ENCODE results near the gene TRIB2. TPM values are rescaled to one million over a fixed set of nuclear protein-coding genes. Genes with fewer than 3 reads are reported as not detected.

Gene TRIB2
- total and polyA plus RNA-seq, 2 experiments from 2014 or later = 19.2 to 27.2 TPM

DNA sequence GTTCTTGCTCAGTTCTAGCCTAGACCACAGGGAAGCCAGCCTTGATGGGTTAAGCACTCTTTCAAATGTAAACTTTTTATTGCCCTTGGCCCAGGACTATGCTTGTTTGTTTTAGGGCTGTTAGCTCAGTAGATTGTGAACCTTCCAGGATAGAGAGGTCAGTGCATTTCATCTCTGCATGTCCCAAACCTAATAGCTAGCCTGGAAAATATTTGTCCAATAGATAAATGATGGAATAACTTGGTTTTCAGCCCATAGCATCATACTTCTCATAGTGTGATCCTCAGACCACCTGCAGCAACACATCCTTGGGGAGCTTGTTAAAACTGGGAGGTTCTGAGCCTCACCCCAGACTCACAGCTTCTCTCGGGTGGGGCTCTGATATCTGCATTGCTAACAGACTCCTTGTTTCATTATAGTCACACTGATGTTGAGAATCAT, 59.8 kb downstream of the TRIB2 start:
- Histone ChIP-seq H3K4me2 (no peak overlapping the region), H3K4me1 (ENCODE audit: insufficient read depth) (peaks cover 6% of the 10 kb centered on the region), H4K20me1 (ENCODE audit: insufficient read depth, poor library complexity, severe bottlenecking) (no peaks in the 10 kb centered on the region), H3K79me2 (no peaks in the 10 kb centered on the region), H3K36me3 (replicated peaks; ENCODE audit: insufficient read depth, low read depth) (no peaks in the 10 kb centered on the region), H3K27me3 (no peaks in the 10 kb centered on the region), H3K4me3 (no peak overlapping the region), H3K27ac (no peak overlapping the region), H3K9me2 (replicated peaks; ENCODE audit: insufficient read depth) (no peaks in the 10 kb centered on the region), H3K9me3 (ENCODE audit: low read depth) (no peaks in the 10 kb centered on the region), H2AFZ (no peak overlapping the region)
- TF ChIP-seq EZH2 (IDR thresholded peaks at IDR 0.05; ENCODE audit: borderline replicate concordance) = no peak
- TF ChIP-seq, protein P1, sequence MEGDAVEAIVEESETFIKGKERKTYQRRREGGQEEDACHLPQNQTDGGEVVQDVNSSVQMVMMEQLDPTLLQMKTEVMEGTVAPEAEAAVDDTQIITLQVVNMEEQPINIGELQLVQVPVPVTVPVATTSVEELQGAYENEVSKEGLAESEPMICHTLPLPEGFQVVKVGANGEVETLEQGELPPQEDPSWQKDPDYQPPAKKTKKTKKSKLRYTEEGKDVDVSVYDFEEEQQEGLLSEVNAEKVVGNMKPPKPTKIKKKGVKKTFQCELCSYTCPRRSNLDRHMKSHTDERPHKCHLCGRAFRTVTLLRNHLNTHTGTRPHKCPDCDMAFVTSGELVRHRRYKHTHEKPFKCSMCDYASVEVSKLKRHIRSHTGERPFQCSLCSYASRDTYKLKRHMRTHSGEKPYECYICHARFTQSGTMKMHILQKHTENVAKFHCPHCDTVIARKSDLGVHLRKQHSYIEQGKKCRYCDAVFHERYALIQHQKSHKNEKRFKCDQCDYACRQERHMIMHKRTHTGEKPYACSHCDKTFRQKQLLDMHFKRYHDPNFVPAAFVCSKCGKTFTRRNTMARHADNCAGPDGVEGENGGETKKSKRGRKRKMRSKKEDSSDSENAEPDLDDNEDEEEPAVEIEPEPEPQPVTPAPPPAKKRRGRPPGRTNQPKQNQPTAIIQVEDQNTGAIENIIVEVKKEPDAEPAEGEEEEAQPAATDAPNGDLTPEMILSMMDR (IDR thresholded peaks at IDR 0.05; ENCODE audit: poor library complexity) = no peak
- no peak for TF ChIP-seq EZH2phosphoT487 (IDR thresholded peaks at IDR 0.05; ENCODE audit: low read depth, severe bottlenecking, unreplicated experiment)
- no peak for DNase-seq (ENCODE audit: low spot score)
- WGBS (ENCODE audit: low lambda C conversion rate, missing lambda C conversion rate) = 69% methylated on average over 1 of the region's 1 CpG

DNA sequence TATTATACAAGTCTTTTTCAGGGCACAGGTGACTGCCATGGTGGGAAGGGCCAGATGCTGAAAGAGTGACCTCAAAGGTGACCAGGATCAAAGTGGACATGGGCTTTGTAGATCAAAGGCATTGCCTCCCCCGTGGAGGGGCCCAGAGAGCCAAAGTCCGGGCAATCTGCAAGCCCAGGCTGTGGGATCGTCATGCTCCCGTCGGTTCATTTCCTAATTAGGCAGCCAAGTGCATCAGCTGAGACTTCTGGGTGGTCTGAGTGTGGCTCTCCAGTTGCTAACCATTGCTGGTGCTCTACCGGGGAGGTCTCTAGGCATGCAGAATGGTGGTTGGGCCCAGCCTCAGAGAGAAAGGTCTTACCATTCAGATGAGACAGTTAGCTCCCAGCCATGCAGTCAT, 61.6 kb downstream of the TRIB2 start:
- Histone ChIP-seq H2AFZ (no peak overlapping the region), H3K4me1 (ENCODE audit: insufficient read depth) (peaks cover 6% of the 10 kb centered on the region), H3K36me3 (replicated peaks; ENCODE audit: insufficient read depth, low read depth) (no peaks in the 10 kb centered on the region), H3K4me3 (no peak overlapping the region), H3K4me2 (no peak overlapping the region), H3K9me3 (ENCODE audit: low read depth) (no peaks in the 10 kb centered on the region), H3K9me2 (replicated peaks; ENCODE audit: insufficient read depth) (no peaks in the 10 kb centered on the region), H4K20me1 (ENCODE audit: insufficient read depth, poor library complexity, severe bottlenecking) (no peaks in the 10 kb centered on the region), H3K27me3 (no peaks in the 10 kb centered on the region), H3K79me2 (no peaks in the 10 kb centered on the region), H3K27ac (no peak overlapping the region)
- WGBS (ENCODE audit: low lambda C conversion rate, missing lambda C conversion rate) = 33% methylated on average over 6 of the region's 6 CpGs
- no peak for DNase-seq (ENCODE audit: low spot score)
- TF ChIP-seq EZH2phosphoT487 (IDR thresholded peaks at IDR 0.05; ENCODE audit: low read depth, severe bottlenecking, unreplicated experiment) = no peak
- TF ChIP-seq, protein P1 (IDR thresholded peaks at IDR 0.05; ENCODE audit: poor library complexity) = no peak
- TF ChIP-seq EZH2 (IDR thresholded peaks at IDR 0.05; ENCODE audit: borderline replicate concordance) = no peak

DNA sequence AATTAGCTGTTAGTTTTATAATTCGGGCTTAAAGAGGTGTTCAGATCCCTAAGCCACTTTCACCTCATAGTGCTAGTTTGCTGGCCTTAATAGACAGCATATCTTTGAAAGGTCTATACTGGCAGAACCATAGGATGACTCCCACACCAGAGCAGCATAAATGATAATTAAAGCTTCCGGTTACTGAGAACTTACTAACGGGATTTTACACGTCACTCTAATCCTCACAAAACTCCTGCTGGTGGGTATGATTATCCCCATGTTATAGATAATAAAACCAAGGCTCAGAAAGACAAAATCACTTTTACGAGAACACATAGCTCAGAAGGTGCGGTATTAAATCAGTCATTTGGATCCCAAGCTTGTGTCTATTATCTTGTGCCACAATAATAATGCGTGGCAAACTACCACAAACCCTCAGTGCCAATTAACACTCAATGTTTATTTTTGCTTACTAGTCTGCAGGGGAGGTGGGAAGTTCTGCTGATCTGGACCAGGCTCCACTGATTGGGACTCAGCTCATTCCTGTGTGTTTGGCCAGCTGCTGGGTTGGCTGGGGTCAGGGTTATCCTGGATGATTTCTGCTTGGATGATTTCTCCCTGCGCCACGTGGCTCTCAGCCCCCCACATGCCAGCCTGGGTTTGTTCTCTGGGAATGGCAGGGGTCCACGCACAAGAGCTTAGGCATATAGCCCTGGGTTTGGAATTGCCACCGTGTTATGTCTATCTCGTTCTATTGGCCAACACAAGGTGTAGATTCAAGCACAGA, 62.3 kb downstream of the TRIB2 start:
- H3K79me2 ChIP-seq = no peaks in the 10 kb centered on the region
- H3K9me3 ChIP-seq (ENCODE audit: low read depth) = no peaks in the 10 kb centered on the region
- H3K4me2 ChIP-seq = no peak overlapping the region
- H3K27ac ChIP-seq = no peak overlapping the region
- no peak overlapping the region for H2AFZ ChIP-seq
- TF ChIP-seq, protein P1 (IDR thresholded peaks at IDR 0.05; ENCODE audit: poor library complexity) = no peak
- TF ChIP-seq EZH2 (IDR thresholded peaks at IDR 0.05; ENCODE audit: borderline replicate concordance) (no peak), EZH2phosphoT487 (IDR thresholded peaks at IDR 0.05; ENCODE audit: low read depth, severe bottlenecking, unreplicated experiment) (no peak)
- H3K36me3 ChIP-seq (replicated peaks; ENCODE audit: insufficient read depth, low read depth) = no peaks in the 10 kb centered on the region
- H3K9me2 ChIP-seq (replicated peaks; ENCODE audit: insufficient read depth) = no peaks in the 10 kb centered on the region
- no peak for DNase-seq (ENCODE audit: low spot score)
- H3K4me3 ChIP-seq = no peak overlapping the region
- H3K27me3 ChIP-seq = no peaks in the 10 kb centered on the region
- H4K20me1 ChIP-seq (ENCODE audit: insufficient read depth, poor library complexity, severe bottlenecking) = no peaks in the 10 kb centered on the region
- WGBS (ENCODE audit: low lambda C conversion rate, missing lambda C conversion rate) = 82% methylated on average over 12 of the region's 12 CpGs
- H3K4me1 ChIP-seq (ENCODE audit: insufficient read depth) = peaks cover 2% of the 10 kb centered on the region

Measured in hepatocyte (in vitro differentiated cells).